Measurements from ENCODE around the gene RNF157. TPM values are rescaled to one million over a fixed set of nuclear protein-coding genes. Genes with fewer than 3 reads are reported as not detected.

The RNF157 gene
- total and polyA plus RNA-seq, 10 of the 15 experiments (the other 5 are each of a cell fraction or from before 2014, with no cell fraction given) = 1.4 to 15.9 (median 9.6) TPM

DNA sequence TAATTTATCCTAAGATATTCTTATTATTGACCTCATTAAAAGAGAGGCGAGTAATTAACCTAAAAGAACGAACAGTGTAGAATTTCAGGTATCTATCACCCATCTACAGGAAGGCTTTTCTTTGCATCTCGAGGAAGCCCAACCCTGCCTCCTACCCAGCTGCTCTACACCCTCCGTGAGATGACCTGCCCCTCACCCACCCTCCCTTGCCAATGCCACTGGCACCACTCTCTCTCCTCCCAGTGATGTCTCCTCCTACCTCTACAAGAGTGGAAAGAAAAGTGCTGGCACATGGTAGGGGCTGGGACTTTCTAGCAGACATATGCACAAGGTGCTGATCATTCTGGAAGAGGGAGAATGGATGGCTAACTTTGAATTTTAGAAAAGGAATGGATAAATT, 76.4 kb downstream of the RNF157 start:
- ChIA-PET RAD21 (ENCODE audit: unreplicated experiment) (no interaction called here), CTCF (no interaction called here)
- no peak for FAIRE-seq
- TF ChIP-seq IKZF2 (IDR thresholded peaks at IDR 0.05) (no peak), PML (IDR thresholded peaks at IDR 0.05; ENCODE audit: low read length) (no peak), PAX5 (IDR thresholded peaks at IDR 0.05; ENCODE audit: borderline replicate concordance, low read depth, low read length) (no peak), EED (IDR thresholded peaks at IDR 0.05; ENCODE audit: low read depth) (no peak)
- TF ChIP-seq, protein P1, sequence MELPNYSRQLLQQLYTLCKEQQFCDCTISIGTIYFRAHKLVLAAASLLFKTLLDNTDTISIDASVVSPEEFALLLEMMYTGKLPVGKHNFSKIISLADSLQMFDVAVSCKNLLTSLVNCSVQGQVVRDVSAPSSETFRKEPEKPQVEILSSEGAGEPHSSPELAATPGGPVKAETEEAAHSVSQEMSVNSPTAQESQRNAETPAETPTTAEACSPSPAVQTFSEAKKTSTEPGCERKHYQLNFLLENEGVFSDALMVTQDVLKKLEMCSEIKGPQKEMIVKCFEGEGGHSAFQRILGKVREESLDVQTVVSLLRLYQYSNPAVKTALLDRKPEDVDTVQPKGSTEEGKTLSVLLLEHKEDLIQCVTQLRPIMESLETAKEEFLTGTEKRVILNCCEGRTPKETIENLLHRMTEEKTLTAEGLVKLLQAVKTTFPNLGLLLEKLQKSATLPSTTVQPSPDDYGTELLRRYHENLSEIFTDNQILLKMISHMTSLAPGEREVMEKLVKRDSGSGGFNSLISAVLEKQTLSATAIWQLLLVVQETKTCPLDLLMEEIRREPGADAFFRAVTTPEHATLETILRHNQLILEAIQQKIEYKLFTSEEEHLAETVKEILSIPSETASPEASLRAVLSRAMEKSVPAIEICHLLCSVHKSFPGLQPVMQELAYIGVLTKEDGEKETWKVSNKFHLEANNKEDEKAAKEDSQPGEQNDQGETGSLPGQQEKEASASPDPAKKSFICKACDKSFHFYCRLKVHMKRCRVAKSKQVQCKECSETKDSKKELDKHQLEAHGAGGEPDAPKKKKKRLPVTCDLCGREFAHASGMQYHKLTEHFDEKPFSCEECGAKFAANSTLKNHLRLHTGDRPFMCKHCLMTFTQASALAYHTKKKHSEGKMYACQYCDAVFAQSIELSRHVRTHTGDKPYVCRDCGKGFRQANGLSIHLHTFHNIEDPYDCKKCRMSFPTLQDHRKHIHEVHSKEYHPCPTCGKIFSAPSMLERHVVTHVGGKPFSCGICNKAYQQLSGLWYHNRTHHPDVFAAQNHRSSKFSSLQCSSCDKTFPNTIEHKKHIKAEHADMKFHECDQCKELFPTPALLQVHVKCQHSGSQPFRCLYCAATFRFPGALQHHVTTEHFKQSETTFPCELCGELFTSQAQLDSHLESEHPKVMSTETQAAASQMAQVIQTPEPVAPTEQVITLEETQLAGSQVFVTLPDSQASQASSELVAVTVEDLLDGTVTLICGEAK (IDR thresholded peaks at IDR 0.05; ENCODE audit: borderline replicate concordance) = no peak
- TF ChIP-seq, protein P2, sequence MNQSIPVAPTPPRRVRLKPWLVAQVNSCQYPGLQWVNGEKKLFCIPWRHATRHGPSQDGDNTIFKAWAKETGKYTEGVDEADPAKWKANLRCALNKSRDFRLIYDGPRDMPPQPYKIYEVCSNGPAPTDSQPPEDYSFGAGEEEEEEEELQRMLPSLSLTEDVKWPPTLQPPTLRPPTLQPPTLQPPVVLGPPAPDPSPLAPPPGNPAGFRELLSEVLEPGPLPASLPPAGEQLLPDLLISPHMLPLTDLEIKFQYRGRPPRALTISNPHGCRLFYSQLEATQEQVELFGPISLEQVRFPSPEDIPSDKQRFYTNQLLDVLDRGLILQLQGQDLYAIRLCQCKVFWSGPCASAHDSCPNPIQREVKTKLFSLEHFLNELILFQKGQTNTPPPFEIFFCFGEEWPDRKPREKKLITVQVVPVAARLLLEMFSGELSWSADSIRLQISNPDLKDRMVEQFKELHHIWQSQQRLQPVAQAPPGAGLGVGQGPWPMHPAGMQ (IDR thresholded peaks at IDR 0.05; ENCODE audit: borderline replicate concordance) = no peak
- TF ChIP-seq, protein P3, sequence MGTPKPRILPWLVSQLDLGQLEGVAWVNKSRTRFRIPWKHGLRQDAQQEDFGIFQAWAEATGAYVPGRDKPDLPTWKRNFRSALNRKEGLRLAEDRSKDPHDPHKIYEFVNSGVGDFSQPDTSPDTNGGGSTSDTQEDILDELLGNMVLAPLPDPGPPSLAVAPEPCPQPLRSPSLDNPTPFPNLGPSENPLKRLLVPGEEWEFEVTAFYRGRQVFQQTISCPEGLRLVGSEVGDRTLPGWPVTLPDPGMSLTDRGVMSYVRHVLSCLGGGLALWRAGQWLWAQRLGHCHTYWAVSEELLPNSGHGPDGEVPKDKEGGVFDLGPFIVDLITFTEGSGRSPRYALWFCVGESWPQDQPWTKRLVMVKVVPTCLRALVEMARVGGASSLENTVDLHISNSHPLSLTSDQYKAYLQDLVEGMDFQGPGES (IDR thresholded peaks at IDR 0.05) = no peak
- TF ChIP-seq, protein P4, sequence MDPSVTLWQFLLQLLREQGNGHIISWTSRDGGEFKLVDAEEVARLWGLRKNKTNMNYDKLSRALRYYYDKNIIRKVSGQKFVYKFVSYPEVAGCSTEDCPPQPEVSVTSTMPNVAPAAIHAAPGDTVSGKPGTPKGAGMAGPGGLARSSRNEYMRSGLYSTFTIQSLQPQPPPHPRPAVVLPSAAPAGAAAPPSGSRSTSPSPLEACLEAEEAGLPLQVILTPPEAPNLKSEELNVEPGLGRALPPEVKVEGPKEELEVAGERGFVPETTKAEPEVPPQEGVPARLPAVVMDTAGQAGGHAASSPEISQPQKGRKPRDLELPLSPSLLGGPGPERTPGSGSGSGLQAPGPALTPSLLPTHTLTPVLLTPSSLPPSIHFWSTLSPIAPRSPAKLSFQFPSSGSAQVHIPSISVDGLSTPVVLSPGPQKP (IDR thresholded peaks at IDR 0.05; ENCODE audit: low read depth, low read length) = no peak
- TF ChIP-seq, protein P5, sequence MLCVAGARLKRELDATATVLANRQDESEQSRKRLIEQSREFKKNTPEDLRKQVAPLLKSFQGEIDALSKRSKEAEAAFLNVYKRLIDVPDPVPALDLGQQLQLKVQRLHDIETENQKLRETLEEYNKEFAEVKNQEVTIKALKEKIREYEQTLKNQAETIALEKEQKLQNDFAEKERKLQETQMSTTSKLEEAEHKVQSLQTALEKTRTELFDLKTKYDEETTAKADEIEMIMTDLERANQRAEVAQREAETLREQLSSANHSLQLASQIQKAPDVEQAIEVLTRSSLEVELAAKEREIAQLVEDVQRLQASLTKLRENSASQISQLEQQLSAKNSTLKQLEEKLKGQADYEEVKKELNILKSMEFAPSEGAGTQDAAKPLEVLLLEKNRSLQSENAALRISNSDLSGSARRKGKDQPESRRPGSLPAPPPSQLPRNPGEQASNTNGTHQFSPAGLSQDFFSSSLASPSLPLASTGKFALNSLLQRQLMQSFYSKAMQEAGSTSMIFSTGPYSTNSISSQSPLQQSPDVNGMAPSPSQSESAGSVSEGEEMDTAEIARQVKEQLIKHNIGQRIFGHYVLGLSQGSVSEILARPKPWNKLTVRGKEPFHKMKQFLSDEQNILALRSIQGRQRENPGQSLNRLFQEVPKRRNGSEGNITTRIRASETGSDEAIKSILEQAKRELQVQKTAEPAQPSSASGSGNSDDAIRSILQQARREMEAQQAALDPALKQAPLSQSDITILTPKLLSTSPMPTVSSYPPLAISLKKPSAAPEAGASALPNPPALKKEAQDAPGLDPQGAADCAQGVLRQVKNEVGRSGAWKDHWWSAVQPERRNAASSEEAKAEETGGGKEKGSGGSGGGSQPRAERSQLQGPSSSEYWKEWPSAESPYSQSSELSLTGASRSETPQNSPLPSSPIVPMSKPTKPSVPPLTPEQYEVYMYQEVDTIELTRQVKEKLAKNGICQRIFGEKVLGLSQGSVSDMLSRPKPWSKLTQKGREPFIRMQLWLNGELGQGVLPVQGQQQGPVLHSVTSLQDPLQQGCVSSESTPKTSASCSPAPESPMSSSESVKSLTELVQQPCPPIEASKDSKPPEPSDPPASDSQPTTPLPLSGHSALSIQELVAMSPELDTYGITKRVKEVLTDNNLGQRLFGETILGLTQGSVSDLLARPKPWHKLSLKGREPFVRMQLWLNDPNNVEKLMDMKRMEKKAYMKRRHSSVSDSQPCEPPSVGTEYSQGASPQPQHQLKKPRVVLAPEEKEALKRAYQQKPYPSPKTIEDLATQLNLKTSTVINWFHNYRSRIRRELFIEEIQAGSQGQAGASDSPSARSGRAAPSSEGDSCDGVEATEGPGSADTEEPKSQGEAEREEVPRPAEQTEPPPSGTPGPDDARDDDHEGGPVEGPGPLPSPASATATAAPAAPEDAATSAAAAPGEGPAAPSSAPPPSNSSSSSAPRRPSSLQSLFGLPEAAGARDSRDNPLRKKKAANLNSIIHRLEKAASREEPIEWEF (IDR thresholded peaks at IDR 0.05; ENCODE audit: insufficient replicate concordance, low read depth, low read length) = no peak

More for the DNA sequence above, 76.4 kb downstream of the RNF157 start:
- Histone ChIP-seq H2AFZ (ENCODE audit: control insufficient read depth, low read depth, low read length) (no peak overlapping the region), H3K9me3 (replicated peaks; ENCODE audit: control insufficient read depth, insufficient read depth, low read length) (no peaks in the 10 kb centered on the region), H3K27ac (ENCODE audit: control insufficient read depth, insufficient read depth) (no peak overlapping the region), H3K27me3 (replicated peaks in 1 of 2; ENCODE audit: control insufficient read depth in 2 of 2, insufficient read depth in 2 of 2, low read length in 1 of 2) (no peaks in the 10 kb centered on the region), H3K4me2 (ENCODE audit: control insufficient read depth, insufficient read depth) (no peak overlapping the region), H3K79me2 (ENCODE audit: control insufficient read depth, insufficient read depth, low read length) (no peaks in the 10 kb centered on the region), H3K9ac (ENCODE audit: control insufficient read depth, insufficient read depth, low read length) (no peak overlapping the region), H4K20me1 (ENCODE audit: control insufficient read depth, insufficient read depth) (no peaks in the 10 kb centered on the region), H3K4me1 (ENCODE audit: control insufficient read depth, insufficient read depth, low read length) (no peaks in the 10 kb centered on the region), H3K36me3 (ENCODE audit: control insufficient read depth in 2 of 2, insufficient read depth in 2 of 2, low read length in 1 of 2) (no peaks in the 10 kb centered on the region), H3K4me3 (no peak overlapping the region)
- intact Hi-C loops (cut with micrococcal nuclease; ENCODE audit: unreplicated experiment) = no loop called here
- 75% methylated on average over 4 of the region's 4 CpGs for WGBS (ENCODE audit: insufficient coverage, insufficient replicate concordance, low lambda C conversion rate, missing lambda C conversion rate)
- POLR2A ChIA-PET = interaction anchor here (0.6 kb wide), 1 partner anchor 92 kb away, joined by 3 read pairs; no protein-coding TSS in a partner anchor
- DNase-seq (ENCODE audit: low read depth, low spot score) (no peak), ATAC-seq (no peak)
- in situ Hi-C loops (cut with MboI) = no loop called here
- SMC1A ChIA-PET (ENCODE audit: uncharacterized antibody, unreplicated experiment) = no interaction called here
- BruUV-seq (replicated peaks) = no TSS peak

All from GM12878 (cell line).